ENCODE data around the gene DCLK1. TPM values are rescaled to one million over a fixed set of nuclear protein-coding genes. Genes with fewer than 3 reads are reported as not detected.

DCLK1 gene
- total RNA-seq, 1 experiment from 2014 or later, result 36.2 TPM

DNA sequence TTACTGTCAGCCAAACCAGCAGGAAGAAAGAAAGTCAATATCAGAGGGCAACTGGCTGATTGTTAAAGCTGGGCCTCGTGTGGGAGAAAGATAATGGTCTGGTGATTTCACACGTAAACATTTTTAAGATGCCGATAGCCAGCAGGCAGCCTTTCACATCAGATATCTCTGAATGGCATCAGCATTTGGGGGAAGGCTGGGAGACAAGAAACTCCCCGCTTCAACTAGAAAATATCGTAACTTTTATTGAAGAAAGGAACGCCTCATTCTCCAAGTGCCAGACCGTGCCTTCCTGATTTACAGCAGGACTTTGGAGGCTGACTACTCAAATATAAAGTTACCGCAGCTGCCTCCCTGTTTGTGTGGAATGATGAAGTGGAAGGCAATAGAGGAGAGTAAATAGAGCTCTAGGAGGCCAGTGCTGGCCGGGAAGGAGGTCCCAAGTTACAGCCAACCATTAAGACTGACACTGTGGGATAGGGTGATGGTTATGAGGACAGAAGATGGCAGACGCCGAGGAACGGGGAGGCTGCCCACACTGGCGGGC, 370.4 kb downstream of the DCLK1 start:
- no peak overlapping the region for H3K4ac ChIP-seq (ENCODE audit: low read depth, low read length)
- H3K36me3 Mint-ChIP-seq (ENCODE audit: insufficient read depth in 1 of 3, low read depth in 3 of 3), result no peaks in the 10 kb centered on the region
- no peak overlapping the region for H4K8ac ChIP-seq (replicated peaks; ENCODE audit: insufficient read length, low read depth, low read length)
- no peaks in the 10 kb centered on the region for H3K27me3 Mint-ChIP-seq (ENCODE audit: low read depth)
- no peak overlapping the region for H3K18ac ChIP-seq (ENCODE audit: insufficient read length, low read depth, low read length)
- no peak overlapping the region for H4K5ac ChIP-seq (ENCODE audit: insufficient read length, low read depth, low read length)
- H2BK20ac ChIP-seq (ENCODE audit: low read depth, low read length, poor library complexity, severe bottlenecking), result no peak overlapping the region
- H3K14ac ChIP-seq (ENCODE audit: insufficient read depth, low read length), result no peak overlapping the region
- H3K56ac ChIP-seq (ENCODE audit: insufficient read length, low read depth, low read length), result no peak overlapping the region
- H4K20me1 ChIP-seq (ENCODE audit: control insufficient read depth, insufficient read depth, insufficient read length), result no peaks in the 10 kb centered on the region
- no peaks in the 10 kb centered on the region for H3K9me3 ChIP-seq (ENCODE audit: control insufficient read depth, low read depth, low read length)
- no peak overlapping the region for H2BK120ac ChIP-seq (ENCODE audit: low read depth, low read length, poor library complexity, severe bottlenecking)
- no peak overlapping the region for H2BK12ac ChIP-seq (ENCODE audit: insufficient read length, low read depth, low read length)
- H4K91ac ChIP-seq (ENCODE audit: insufficient read length, low read depth, low read length), result no peak overlapping the region
- H3K9ac ChIP-seq (ENCODE audit: extremely low read depth, insufficient read length, low read length), result no peak overlapping the region
- no peak for DNase-seq
- no peak overlapping the region for H2BK5ac ChIP-seq (ENCODE audit: insufficient read length, low read length)
- no peaks in the 10 kb centered on the region for H3K4me1 ChIP-seq (ENCODE audit: insufficient read depth, low read length)
- H3K23me2 ChIP-seq (ENCODE audit: insufficient read length, low read depth, low read length, poor library complexity, severe bottlenecking), result no peaks in the 10 kb centered on the region
- no CpG with 5 or more reads among the region's 13 CpGs for WGBS (ENCODE audit: extremely low coverage, insufficient read length, low lambda C conversion rate)
- no peak overlapping the region for H3K4me2 ChIP-seq (ENCODE audit: insufficient read depth, insufficient read length, low read length)
- TF ChIP-seq, protein P1, sequence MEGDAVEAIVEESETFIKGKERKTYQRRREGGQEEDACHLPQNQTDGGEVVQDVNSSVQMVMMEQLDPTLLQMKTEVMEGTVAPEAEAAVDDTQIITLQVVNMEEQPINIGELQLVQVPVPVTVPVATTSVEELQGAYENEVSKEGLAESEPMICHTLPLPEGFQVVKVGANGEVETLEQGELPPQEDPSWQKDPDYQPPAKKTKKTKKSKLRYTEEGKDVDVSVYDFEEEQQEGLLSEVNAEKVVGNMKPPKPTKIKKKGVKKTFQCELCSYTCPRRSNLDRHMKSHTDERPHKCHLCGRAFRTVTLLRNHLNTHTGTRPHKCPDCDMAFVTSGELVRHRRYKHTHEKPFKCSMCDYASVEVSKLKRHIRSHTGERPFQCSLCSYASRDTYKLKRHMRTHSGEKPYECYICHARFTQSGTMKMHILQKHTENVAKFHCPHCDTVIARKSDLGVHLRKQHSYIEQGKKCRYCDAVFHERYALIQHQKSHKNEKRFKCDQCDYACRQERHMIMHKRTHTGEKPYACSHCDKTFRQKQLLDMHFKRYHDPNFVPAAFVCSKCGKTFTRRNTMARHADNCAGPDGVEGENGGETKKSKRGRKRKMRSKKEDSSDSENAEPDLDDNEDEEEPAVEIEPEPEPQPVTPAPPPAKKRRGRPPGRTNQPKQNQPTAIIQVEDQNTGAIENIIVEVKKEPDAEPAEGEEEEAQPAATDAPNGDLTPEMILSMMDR (conservative IDR thresholded peaks at IDR 0.05), result no peak
- no peak overlapping the region for H2AFZ ChIP-seq (ENCODE audit: low read length)
- no peak overlapping the region for H3K27ac ChIP-seq (ENCODE audit: insufficient read length, low read depth, low read length)
- no peaks in the 10 kb centered on the region for H3K9me3 Mint-ChIP-seq
- H3K79me1 ChIP-seq (ENCODE audit: insufficient read depth, low read depth, low read length, poor library complexity, severe bottlenecking), result no peaks in the 10 kb centered on the region
- H3K79me2 ChIP-seq (ENCODE audit: insufficient read depth, low read length), result no peaks in the 10 kb centered on the region
- H2AK5ac ChIP-seq (ENCODE audit: insufficient read length, low read length), result no peak overlapping the region
- no peaks in the 10 kb centered on the region for H3K27me3 ChIP-seq (ENCODE audit: insufficient read depth, low read length)
- H3K4me3 Mint-ChIP-seq, result no peak overlapping the region
- no peak overlapping the region for H2BK15ac ChIP-seq (ENCODE audit: low read depth, low read length)
- peaks cover 9 to 11% of the 10 kb centered on the region in 2 experiments for H3K4me1 Mint-ChIP-seq
- H3T11ph ChIP-seq (ENCODE audit: low read length), result no peak overlapping the region
- no peak overlapping the region for H3K23ac ChIP-seq (ENCODE audit: insufficient read length, low read depth, low read length)
- no peak overlapping the region for H3K27ac Mint-ChIP-seq
